WI38 (cell line): ENCODE measurements around the gene KCNS3.

ENCODE experiments used
- H3K4me3 ChIP-seq: 2 replicates; pipeline ENCODE4 v1.5.1; 2011; ENCODE audit warnings: low read depth, mild to moderate bottlenecking, control low read depth, low read length
- TF ChIP-seq, protein P1 (sequence below): IDR thresholded peaks from 2 replicates; pipeline ENCODE4 v1.5.1; 2012; ENCODE audit warnings: low read depth, mild to moderate bottlenecking, control low read depth, low read length

The KCNS3 gene

DNA sequence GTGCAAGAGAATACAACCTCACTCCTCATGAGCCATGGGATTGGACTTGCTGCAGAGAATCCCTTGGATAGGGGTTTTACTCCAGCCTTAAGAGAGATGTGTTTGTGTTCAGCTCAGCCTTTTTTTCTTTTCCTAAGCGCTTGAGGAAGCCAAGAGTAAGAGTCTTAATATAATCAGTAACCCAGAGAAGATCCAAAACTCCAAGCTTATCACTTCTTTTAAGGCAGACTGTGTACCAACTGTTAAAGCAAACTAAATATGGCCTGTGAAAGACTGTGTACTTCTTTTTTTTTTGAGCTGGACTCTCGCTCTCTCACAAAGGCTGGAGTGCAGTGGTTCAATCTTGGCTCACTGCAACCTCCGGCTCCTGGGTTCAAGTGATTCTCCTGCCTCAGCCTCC, 31.8 kb upstream of the KCNS3 start:
- no peak overlapping the region for H3K4me3 ChIP-seq
- TF ChIP-seq, protein P1, sequence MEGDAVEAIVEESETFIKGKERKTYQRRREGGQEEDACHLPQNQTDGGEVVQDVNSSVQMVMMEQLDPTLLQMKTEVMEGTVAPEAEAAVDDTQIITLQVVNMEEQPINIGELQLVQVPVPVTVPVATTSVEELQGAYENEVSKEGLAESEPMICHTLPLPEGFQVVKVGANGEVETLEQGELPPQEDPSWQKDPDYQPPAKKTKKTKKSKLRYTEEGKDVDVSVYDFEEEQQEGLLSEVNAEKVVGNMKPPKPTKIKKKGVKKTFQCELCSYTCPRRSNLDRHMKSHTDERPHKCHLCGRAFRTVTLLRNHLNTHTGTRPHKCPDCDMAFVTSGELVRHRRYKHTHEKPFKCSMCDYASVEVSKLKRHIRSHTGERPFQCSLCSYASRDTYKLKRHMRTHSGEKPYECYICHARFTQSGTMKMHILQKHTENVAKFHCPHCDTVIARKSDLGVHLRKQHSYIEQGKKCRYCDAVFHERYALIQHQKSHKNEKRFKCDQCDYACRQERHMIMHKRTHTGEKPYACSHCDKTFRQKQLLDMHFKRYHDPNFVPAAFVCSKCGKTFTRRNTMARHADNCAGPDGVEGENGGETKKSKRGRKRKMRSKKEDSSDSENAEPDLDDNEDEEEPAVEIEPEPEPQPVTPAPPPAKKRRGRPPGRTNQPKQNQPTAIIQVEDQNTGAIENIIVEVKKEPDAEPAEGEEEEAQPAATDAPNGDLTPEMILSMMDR, result no peak

DNA sequence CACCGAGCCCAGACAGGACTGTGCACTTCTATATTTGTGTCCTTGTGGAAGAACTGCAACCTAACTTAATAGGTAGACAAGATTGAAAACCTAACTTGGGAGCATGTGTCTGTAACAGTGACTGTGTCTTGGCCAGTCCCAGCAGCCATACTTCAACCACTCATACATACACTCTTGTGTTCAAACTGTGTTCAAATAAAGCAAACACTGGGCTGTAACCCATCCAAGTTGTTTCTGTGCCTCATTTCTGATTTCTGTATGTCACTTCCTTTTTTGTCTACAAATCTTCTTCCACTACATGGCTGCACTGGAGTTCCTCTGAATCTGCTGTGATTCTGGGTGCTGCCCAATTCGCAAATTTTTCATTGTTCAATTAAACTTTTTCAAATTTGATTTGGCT, 31.2 kb upstream of the KCNS3 start:
- TF ChIP-seq, protein P1, result no peak
- no peak overlapping the region for H3K4me3 ChIP-seq

DNA sequence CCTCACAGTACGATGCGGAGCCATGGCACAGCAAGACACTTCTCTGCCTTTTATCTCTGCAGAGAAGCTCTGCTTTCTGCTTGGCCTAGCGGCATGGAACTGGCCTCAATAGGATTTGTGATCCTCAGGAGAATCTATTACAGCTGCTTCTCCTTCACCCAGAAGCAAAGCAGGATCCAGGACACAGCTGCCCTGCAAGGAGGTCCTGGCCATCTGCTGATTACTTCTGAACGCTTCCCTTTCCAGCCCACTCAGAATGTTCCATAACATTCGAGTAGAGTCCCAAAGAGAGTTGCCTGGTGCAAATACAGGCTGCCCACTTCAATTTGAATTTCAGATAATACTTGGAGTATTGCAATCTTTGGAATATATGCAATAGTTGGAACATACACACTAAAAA, 29.2 kb upstream of the KCNS3 start:
- TF ChIP-seq, protein P1, result no peak
- H3K4me3 ChIP-seq, result no peak overlapping the region

DNA sequence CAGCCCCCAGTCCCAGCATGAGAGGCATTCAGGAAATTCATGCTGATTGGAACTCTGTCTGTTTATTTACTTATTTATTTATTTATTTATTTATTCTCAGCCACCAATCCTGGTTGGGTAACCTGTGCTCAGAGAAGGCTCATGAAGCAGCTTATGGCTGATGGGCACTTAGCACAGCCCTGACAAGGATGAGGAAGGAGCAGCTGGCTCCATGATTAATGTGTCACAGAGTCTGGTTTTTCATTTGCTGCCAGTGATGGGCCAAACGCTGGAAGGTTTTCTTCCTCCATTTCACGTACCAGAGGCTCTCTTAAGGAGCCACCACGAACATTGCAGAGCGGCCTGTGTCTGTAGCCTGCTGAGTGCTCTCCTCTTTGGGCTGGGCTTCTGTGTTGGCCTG, 28.3 kb upstream of the KCNS3 start:
- no peak overlapping the region for H3K4me3 ChIP-seq
- TF ChIP-seq, protein P1, result no peak

DNA sequence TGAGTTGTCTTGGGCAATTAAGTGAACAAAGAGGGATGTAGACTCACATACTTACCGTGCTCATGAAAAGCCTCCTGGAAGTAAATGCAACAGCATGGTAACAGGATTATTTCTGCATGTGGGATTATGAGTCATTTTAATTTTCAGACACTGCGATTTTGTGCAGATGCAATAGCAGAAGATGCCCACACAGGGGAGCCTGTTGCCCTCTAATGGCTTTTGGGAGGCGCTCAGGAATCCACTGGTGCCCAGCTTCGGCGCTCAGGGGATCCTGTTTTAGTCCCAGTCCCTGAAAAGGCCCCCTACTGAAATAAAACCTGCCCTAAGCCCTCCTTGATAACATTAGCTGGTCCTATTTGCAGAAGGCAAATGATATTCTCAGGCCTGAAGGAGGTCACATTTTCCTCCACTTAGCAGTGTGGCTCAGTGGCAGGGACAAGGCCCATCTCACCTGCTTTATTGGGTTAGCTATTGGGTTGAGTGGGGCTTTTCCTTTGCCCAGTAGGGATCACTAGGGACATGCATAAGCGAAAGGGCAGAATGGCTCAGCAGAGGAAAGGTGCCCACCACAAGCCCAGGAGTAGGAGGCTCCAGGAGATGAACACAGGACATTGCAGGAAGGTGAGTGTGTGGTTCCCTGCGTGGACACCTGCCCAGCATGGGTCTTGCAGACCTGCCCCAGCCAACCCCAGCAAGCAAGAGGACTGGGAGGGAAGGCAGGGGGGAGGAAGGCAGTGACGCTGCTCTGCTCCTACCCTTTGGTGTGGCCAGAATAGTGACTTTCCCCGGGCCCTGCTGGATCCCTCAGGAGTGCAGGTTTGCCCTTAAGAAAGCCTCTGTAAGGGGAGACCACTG, 26.5 kb upstream of the KCNS3 start:
- TF ChIP-seq, protein P1, result peak; percentile 75
- no peak overlapping the region for H3K4me3 ChIP-seq

DNA sequence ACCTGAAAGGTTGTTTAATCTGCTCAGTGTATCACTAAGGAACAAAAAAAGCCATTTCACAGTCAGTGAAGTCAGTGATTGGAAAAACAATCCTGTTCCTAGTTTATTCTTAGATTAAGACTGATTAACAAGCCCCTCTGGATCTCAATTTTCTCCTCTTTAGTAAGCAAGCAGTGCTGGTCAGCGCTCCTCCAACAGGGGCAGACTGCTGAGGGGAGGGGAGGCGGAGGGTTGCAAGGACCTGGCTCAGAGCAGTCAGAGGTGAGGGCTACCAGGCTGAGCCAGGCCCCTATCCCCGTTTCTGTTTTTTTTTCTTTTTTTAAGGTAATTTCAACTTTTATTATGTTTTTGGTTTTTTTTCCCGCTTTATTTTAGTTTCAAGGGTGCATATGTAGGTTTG, 24.7 kb upstream of the KCNS3 start:
- TF ChIP-seq, protein P1, result no peak
- H3K4me3 ChIP-seq, result no peak overlapping the region

DNA sequence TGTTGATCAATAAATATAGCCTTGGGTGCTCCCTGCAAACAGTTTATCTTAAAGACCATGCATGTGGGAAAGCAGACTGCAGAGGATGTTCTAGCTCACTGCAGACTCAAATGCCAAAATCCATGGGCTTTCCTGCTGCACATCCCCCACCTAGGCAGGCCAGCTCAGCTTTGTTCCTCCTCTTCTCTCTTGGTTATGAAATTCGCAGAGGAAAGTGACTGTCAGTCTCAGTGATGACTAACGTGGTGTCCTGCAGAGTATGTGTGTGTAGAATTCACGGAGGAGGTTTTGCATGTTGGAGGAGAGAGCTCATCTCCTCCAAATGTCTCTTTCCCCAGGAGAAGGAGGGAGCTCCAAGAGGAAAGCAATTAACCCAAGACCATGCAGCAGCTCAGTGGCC, 21.4 kb upstream of the KCNS3 start:
- no peak overlapping the region for H3K4me3 ChIP-seq
- TF ChIP-seq, protein P1, result no peak
